IPS DF 19.7 (cell line): ENCODE data around the gene ZNF17.
"Not testable (repeated sequence)": the region's sequence is repeated elsewhere in the genome, so short reads cannot be mapped to it uniquely, and the experiment has no call there.

Source experiments
- DNase-seq: peaks from one replicate; pipeline ENCODE4 v3.0.0-alpha.2; 2013; ENCODE audit warnings: low read depth, low spot score

ZNF17 gene

GRCh38 chr19:57410877-57411671, at the start of gene ZNF17:
ZNF17 (plus strand) TSS chr19:57411161; CDS start chr19:57413616, 2,455 bp downstream.
- DNase-seq = peak; percentile 82

DNA sequence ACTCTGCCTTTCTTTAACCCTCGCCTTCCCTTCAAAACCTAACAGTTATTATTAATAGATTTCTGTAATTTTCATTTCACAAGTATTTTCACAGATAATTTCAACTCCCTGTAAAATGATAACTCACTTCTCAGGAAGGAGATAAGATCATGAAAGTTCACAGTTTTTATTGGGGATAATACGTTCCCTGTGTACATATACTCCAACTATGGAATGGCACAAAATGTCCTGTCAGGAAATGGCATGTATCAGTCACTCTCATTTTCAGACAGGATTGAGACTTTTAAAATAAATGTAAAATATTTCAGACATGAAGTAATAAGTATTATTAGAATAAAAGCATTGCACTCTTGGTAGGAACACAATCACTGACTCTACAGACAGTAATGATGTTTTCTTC, 48.5 kb upstream of the ZNF17 start:
- DNase-seq = no peak

DNA sequence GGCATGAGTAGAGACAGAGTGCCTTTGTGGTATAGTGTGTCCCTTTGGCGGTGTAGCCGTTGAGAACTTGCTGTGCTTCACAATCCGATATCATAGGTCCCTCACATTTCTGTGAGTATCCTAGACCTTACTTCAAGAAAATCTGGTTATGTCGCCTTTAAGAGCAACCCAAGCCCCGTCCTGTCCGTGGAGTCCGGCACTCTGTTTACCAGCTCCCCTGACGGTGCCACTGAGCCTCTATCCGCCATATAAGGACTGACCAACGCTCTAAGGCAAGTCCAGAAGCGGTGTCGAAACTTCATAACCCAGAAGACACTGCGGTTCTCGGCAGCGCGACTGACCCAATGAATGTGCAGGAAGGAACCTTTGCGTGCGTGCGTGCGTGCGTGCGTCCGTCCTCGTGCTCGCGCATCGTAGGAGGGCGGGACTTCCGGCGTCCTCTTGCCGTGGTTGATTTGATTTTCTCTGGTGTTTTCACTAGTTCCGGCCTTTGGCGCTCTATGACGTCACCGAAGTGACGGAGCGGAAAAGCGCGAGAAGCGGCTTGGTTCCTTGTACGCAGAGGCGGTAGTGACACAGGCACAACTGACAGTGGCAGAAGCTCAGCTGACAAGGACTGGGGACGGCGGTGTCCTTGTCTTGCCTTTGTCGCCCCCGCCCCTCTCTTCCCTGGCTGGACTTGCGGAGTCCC, 47.8 kb upstream of the ZNF17 start, which contains the start of the genes TRAPPC2B and ZNF547:
TRAPPC2B (plus strand) TSS at position 555 of the 691 bp plus-strand sequence. CDS start 1,283 bp downstream, outside the sequence.
ZNF547 (plus strand) TSS at position 555 of the 691 bp plus-strand sequence. CDS start 5,005 bp downstream, outside the sequence.
- peak; percentile 97 for DNase-seq

GRCh38 chr19:57363688-57364181, 47.2 kb upstream of the ZNF17 start:
- DNase-seq = no peak

DNA sequence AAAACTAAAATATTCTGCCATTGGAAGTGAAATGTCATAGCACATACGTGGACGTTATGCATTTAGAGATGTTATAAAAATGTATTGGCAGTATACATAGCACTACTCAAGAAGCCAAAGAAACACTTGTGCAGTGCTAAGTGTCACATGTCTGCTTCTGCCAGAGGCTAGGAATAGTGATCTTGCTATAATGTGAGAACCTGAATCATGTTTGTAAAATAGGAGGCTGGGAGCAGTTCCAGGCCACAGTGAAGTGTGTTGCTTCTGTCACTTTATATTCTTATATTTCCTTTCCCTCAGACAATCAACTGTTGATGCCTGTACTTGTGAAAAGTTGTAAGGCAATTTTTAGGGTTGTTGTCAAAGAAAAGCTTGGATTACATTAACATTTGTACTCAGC, 44.2 kb upstream of the ZNF17 start:
- no peak for DNase-seq

DNA sequence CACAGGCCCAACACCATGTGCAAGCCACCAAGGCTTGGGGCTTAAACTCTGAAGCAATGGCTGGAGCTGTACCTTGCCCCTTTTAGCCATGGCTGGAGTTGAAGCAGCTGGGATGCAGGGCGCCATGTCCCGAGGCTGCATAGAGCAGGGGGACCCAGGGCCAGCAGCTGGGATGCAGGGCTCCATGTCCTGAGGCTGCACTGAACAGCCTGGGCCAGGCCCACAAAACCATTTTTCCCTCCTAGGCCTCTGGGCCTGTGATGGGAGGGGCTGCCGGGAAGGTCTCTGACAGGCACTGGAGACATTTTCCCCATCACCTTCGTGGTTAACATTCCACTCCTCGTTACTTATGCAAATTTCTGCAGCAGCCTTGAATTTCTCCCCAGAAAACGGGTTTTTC, 36.8 kb upstream of the ZNF17 start:
- DNase-seq = no peak

DNA sequence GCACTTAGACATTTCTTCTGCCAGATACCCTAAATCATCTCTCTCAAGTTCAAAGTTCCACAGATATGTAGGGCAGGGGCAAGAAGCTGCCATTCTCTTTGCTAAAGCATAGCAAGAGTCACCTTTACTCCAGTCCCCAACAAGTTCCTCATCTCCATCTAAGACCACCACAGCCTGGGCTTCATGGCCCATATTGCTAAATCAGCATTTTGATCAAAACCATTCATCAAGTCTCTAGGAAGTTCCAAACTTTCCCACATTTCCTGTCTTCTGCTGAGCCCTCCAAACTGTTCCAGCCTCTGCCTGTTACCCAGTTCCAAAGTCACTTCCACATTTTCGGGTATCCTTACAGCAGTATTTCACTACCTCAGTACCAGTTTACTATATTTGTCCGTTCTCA, 36.3 kb upstream of the ZNF17 start:
- not testable (repeated sequence) for DNase-seq

DNA sequence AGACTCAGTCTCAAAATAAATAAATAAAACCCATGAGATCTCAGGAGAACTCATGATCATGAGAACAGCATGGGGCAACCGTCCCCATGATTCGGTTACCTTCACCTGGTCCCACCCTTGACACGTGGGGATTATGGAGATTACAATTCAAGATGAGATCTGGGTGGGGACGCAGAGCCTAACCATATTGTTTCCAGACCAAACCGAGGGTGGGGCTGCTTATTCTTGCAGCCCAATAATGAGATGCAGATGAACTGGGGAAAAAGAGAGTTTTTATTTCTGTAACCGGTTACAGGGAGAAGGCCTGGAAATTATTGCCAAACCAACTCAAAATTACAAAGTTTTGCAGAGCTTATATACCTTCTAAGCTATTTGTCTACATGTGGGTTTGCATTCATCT, 34.8 kb upstream of the ZNF17 start:
- DNase-seq = no peak

GRCh38 chr19:57377498-57378146, 33.3 kb upstream of the ZNF17 start:
- no peak for DNase-seq

DNA sequence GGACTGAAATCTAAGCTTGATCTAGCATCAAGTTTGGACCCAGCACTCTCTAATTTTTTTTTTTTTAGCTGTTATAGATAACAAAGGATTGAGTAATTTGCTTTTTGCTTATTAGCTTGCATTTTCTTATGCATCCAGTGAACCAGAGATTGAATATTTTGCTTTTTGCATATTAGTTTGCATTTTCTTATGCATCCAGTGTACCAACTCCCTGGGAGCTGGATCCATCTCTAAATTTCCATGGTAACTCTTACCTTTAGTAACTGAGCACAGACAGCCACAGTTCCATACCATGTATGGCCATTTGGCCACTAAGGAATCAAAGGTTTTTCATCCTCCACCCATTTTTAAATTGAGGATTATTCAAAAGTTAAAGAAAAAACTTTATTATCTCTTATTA, 30.0 kb upstream of the ZNF17 start:
- DNase-seq = no peak

- DNase-seq = no peak
These were observed 28.0 kb upstream of the ZNF17 start for GRCh38 chr19:57382806-57383488.

- DNase-seq = no peak
These were observed 21.7 kb upstream of the ZNF17 start for GRCh38 chr19:57389194-57389729.

DNA sequence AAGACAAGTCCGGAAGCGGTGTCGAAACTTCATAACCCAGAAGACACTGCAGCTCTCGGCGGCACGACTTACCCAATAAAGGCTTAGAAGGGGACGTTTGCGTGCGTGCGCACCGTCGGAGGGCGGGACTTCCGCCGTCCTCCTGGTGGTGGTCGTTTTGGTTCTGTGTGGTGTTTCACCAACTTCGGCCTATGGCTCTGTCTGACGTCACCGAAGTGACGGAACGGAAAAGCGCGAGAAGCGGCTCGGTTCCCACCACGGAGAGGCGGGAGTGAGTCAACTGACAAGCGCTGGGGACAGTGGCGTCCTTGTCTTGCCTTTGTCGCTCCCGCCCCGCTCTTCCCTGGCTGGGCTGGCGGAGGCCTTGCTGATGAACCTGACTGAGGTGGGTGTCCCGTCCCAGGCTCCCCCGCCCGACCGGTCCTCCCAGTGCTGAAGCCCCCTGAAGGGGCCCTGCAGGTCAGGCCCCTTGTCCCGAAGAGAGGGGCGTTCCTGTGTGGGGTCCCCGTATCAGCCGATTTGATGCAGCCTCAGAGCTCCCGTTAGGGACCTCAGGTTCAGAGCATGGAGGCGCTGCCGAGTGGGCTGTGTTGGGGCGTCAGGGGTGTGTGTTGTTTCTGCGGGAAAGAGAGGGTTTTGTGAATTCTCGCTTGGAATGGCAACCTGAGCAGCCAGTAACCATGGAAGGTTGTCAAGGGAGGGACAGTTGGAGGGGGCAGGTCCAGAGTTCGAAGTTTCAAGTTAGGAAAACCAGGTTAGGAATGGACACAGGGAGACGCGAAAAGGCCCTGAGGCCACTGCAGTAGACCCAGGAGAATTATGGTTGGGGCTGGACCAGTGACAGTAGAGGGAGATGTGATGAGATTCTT, 21.0 kb upstream of the ZNF17 start, which contains the start of gene ZNF548:
ZNF548 (plus strand) TSS at position 125 of the 869 bp plus-strand sequence; CDS start at position 371, 246 bp downstream.
- peak; percentile 100 for DNase-seq

DNA sequence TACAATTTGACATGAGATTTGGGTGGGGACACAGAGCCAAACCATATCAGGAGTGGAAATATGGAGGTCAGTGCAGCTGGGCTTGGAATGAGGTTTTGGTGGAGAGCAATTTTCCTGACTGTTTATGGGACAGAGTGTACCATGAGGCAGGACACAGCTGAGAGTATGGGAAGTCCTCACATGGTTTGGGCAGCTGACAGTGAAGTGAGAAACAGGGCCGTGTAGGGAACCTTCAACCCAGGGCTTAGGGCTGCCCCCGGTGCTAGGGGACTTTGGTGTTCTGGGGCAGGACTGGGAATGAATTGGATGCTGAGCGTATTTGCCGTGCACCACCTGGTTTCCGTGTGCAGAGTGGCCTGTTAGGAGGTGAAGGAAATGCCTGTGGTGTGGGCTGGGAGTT, 15.3 kb upstream of the ZNF17 start:
- no peak for DNase-seq

- no peak for DNase-seq
These were observed 12.1 kb upstream of the ZNF17 start for GRCh38 chr19:57398868-57399267.

- no peak for DNase-seq
These were observed 7.0 kb upstream of the ZNF17 start for GRCh38 chr19:57403737-57404563.

GRCh38 chr19:57406516-57407123, 4.3 kb upstream of the ZNF17 start:
- peak; percentile 56 for DNase-seq

DNA sequence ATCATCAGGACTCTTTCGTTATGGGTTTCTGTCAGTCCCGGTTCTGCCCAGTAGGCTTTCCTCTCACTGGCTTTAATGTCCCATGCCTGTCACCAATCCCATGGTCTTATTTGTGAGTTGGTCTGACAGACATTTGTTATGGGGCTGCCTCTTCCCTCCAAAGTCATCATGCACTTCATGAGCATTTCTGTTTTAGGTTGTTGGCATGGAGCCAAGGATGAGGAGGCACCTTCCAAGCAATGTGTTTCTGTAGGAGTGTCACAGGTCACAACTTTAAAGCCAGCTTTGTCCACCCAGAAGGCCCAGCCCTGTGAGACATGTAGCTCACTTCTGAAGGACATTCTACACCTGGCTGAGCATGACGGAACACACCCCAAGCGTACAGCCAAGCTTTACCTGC, 8.5 kb downstream of the ZNF17 start:
- no peak for DNase-seq

DNA sequence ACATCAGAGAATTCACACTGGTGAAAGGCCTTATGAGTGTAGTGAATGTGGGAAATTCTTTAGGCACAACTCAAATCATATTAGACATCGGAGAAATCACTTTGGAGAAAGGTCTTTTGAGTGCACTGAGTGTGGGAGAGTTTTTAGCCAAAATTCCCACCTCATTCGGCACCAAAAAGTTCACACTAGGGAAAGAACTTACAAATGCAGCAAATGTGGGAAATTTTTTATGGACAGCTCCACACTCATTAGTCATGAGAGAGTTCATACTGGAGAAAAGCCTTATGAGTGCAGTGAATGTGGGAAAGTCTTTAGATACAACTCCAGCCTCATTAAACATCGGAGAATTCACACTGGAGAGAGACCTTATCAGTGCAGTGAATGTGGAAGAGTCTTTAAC, 10.1 kb downstream of the ZNF17 start:
- no peak for DNase-seq
